NB4 (cell line): ENCODE measurements around the gene ZMYM3.

ENCODE experiments used
- POLR2A ChIP-seq: IDR thresholded peaks from 2 replicates; pipeline ENCODE4 v1.6.1; 2011; ENCODE audit warnings: mild to moderate bottlenecking; ENCODE audit not compliant: insufficient read length; ENCODE audit errors: extremely low read depth
- TF ChIP-seq, protein P1 (sequence below): IDR thresholded peaks from one replicate; pipeline ENCODE4 v1.5.1; 2012; ENCODE audit warnings: low read depth, low read length
- TF ChIP-seq, protein P2 (sequence below): IDR thresholded peaks from 2 replicates; pipeline ENCODE4 v1.6.1; 2011; ENCODE audit warnings: low read depth, low read length

DNA sequence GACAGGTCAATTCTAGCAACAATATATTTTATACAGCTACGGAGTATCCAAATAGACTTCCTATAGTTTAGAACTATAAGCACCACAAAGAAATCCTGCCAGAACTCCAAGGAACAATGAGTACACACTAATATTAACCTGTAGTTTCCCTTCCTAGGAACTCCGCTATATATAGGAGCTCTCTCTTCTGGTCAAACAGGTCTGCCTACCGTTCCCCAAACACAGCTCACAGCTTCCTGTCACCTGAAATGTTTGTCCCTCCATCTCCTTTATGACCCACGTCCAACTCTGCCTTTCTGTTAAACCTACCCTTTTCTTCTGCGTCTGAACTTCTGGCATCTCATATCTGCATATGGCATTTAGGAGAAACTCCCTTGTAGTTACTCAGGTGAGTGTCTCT, 41.4 kb downstream of the ZMYM3 start:
- TF ChIP-seq POLR2A = no peak
- TF ChIP-seq, protein P1, sequence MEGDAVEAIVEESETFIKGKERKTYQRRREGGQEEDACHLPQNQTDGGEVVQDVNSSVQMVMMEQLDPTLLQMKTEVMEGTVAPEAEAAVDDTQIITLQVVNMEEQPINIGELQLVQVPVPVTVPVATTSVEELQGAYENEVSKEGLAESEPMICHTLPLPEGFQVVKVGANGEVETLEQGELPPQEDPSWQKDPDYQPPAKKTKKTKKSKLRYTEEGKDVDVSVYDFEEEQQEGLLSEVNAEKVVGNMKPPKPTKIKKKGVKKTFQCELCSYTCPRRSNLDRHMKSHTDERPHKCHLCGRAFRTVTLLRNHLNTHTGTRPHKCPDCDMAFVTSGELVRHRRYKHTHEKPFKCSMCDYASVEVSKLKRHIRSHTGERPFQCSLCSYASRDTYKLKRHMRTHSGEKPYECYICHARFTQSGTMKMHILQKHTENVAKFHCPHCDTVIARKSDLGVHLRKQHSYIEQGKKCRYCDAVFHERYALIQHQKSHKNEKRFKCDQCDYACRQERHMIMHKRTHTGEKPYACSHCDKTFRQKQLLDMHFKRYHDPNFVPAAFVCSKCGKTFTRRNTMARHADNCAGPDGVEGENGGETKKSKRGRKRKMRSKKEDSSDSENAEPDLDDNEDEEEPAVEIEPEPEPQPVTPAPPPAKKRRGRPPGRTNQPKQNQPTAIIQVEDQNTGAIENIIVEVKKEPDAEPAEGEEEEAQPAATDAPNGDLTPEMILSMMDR = no peak
- TF ChIP-seq, protein P2, sequence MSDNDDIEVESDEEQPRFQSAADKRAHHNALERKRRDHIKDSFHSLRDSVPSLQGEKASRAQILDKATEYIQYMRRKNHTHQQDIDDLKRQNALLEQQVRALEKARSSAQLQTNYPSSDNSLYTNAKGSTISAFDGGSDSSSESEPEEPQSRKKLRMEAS = no peak
